ENCODE results near the gene TNS1.

DNA sequence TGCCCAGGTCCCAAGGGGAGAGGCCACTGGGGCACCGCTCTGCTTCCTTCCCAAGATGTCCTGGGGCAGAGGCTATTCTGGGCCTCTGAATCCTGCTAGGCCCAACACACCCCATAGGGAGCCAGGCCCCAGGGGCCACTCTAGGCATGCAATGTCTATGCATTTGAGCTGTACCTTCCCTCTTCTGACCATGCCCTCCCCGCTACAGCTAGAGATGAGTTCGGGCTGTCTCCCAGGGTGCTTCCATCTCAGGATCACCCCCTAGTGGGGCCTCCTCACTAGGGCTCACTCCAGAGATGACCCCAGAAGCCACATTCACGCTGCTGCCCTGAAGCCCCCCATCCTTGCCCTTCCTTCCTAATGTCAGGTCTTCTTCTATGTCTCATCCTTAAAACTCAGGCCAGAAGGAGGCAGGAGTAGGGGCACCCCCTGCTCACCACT, 54.4 kb downstream of the TNS1 start:
- TF ChIP-seq, protein P1, sequence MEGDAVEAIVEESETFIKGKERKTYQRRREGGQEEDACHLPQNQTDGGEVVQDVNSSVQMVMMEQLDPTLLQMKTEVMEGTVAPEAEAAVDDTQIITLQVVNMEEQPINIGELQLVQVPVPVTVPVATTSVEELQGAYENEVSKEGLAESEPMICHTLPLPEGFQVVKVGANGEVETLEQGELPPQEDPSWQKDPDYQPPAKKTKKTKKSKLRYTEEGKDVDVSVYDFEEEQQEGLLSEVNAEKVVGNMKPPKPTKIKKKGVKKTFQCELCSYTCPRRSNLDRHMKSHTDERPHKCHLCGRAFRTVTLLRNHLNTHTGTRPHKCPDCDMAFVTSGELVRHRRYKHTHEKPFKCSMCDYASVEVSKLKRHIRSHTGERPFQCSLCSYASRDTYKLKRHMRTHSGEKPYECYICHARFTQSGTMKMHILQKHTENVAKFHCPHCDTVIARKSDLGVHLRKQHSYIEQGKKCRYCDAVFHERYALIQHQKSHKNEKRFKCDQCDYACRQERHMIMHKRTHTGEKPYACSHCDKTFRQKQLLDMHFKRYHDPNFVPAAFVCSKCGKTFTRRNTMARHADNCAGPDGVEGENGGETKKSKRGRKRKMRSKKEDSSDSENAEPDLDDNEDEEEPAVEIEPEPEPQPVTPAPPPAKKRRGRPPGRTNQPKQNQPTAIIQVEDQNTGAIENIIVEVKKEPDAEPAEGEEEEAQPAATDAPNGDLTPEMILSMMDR (IDR thresholded peaks at IDR 0.05), result no peak
- TF ChIP-seq TCF12 (IDR thresholded peaks at IDR 0.05) (no peak), TEAD4 (IDR thresholded peaks at IDR 0.05; ENCODE audit: borderline replicate concordance, insufficient read depth) (no peak), FOSL2 (IDR thresholded peaks at IDR 0.05; ENCODE audit: borderline replicate concordance, low read depth) (no peak), SIN3A (IDR thresholded peaks at IDR 0.05; ENCODE audit: borderline replicate concordance, low read depth, low read length) (no peak), EP300 (IDR thresholded peaks at IDR 0.05; ENCODE audit: borderline replicate concordance in 1 of 2, low read depth in 1 of 2, low read length in 1 of 2) (no peak), FOXM1 (IDR thresholded peaks at IDR 0.05; ENCODE audit: low read depth) (no peak), YY1 (IDR thresholded peaks at IDR 0.05; ENCODE audit: low read depth) (no peak), SMC3 (IDR thresholded peaks at IDR 0.05; ENCODE audit: low read depth, low read length) (no peak), POLR2AphosphoS5 (IDR thresholded peaks at IDR 0.05; ENCODE audit: low read depth, low read length) (no peak)
- TF ChIP-seq, protein P2, sequence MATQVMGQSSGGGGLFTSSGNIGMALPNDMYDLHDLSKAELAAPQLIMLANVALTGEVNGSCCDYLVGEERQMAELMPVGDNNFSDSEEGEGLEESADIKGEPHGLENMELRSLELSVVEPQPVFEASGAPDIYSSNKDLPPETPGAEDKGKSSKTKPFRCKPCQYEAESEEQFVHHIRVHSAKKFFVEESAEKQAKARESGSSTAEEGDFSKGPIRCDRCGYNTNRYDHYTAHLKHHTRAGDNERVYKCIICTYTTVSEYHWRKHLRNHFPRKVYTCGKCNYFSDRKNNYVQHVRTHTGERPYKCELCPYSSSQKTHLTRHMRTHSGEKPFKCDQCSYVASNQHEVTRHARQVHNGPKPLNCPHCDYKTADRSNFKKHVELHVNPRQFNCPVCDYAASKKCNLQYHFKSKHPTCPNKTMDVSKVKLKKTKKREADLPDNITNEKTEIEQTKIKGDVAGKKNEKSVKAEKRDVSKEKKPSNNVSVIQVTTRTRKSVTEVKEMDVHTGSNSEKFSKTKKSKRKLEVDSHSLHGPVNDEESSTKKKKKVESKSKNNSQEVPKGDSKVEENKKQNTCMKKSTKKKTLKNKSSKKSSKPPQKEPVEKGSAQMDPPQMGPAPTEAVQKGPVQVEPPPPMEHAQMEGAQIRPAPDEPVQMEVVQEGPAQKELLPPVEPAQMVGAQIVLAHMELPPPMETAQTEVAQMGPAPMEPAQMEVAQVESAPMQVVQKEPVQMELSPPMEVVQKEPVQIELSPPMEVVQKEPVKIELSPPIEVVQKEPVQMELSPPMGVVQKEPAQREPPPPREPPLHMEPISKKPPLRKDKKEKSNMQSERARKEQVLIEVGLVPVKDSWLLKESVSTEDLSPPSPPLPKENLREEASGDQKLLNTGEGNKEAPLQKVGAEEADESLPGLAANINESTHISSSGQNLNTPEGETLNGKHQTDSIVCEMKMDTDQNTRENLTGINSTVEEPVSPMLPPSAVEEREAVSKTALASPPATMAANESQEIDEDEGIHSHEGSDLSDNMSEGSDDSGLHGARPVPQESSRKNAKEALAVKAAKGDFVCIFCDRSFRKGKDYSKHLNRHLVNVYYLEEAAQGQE (IDR thresholded peaks at IDR 0.05; ENCODE audit: low read depth, low read length), result no peak
- TF ChIP-seq, protein P3, sequence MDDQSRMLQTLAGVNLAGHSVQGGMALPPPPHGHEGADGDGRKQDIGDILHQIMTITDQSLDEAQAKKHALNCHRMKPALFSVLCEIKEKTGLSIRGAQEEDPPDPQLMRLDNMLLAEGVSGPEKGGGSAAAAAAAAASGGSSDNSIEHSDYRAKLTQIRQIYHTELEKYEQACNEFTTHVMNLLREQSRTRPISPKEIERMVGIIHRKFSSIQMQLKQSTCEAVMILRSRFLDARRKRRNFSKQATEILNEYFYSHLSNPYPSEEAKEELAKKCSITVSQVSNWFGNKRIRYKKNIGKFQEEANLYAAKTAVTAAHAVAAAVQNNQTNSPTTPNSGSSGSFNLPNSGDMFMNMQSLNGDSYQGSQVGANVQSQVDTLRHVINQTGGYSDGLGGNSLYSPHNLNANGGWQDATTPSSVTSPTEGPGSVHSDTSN (IDR thresholded peaks at IDR 0.05), result no peak
